KMS-11 (cell line): ENCODE results near the gene SMARCC1.

ENCODE experiments used
- H2AFZ ChIP-seq: fragments of 200-600 bp; sonication (generic); 2 replicates; pipeline ENCODE4 v1.6.1; 2016; ENCODE audit warnings: antibody characterized with exemption, mixed run types, low read depth
- H3K27ac ChIP-seq: fragments of 200-600 bp; sonication (generic); 2 replicates; pipeline ENCODE4 v1.6.1; 2016; ENCODE audit warnings: mild to moderate bottlenecking, mixed run types
- H3K27me3 ChIP-seq: fragments of 200-600 bp; sonication (generic); 2 replicates; pipeline ENCODE4 v1.6.1; 2017; ENCODE audit warnings: mild to moderate bottlenecking, low read depth, mixed run types, moderate library complexity; ENCODE audit not compliant: insufficient read depth
- H3K36me3 ChIP-seq: fragments of 200-600 bp; sonication (generic); 2 replicates; pipeline ENCODE4 v1.6.1; 2017; ENCODE audit warnings: mild to moderate bottlenecking, mixed run types; ENCODE audit not compliant: insufficient read depth
- H3K4me1 ChIP-seq: fragments of 200-600 bp; sonication (generic); 2 replicates; pipeline ENCODE4 v1.6.1; 2016; ENCODE audit warnings: mild to moderate bottlenecking, low read depth, mixed run types; ENCODE audit not compliant: poor library complexity, severe bottlenecking
- H3K4me2 ChIP-seq: fragments of 200-600 bp; sonication (generic); 2 replicates; pipeline ENCODE4 v1.7.0; 2016; ENCODE audit warnings: mild to moderate bottlenecking, mixed run types
- H3K4me3 ChIP-seq: fragments of 200-600 bp; sonication (generic); IDR thresholded peaks from 2 replicates; pipeline ENCODE4 v1.6.1; 2017; ENCODE audit warnings: low read depth, low read length, mixed read lengths; ENCODE audit not compliant: insufficient read depth
- H3K79me2 ChIP-seq: fragments of 200-600 bp; sonication (generic); 2 replicates; pipeline ENCODE4 v1.6.1; 2016; ENCODE audit warnings: low read depth, mixed run types; ENCODE audit not compliant: insufficient read depth
- H3K9ac ChIP-seq: fragments of 200-600 bp; sonication (generic); 2 replicates; pipeline ENCODE4 v1.6.1; 2016; ENCODE audit warnings: mild to moderate bottlenecking, mixed run types
- H4K20me1 ChIP-seq: fragments of 200-600 bp; sonication (generic); 2 replicates; pipeline ENCODE4 v1.6.1; 2016; ENCODE audit warnings: mild to moderate bottlenecking, mixed run types; ENCODE audit not compliant: insufficient read depth
- CTCF ChIP-seq: fragments of 200-600 bp; sonication (generic); conservative IDR thresholded peaks from 2 replicates; pipeline ENCODE4 v1.6.1; 2017; ENCODE audit warnings: low read depth, mild to moderate bottlenecking, antibody characterized with exemption, low read length, moderate library complexity, mixed read lengths

The SMARCC1 gene

DNA sequence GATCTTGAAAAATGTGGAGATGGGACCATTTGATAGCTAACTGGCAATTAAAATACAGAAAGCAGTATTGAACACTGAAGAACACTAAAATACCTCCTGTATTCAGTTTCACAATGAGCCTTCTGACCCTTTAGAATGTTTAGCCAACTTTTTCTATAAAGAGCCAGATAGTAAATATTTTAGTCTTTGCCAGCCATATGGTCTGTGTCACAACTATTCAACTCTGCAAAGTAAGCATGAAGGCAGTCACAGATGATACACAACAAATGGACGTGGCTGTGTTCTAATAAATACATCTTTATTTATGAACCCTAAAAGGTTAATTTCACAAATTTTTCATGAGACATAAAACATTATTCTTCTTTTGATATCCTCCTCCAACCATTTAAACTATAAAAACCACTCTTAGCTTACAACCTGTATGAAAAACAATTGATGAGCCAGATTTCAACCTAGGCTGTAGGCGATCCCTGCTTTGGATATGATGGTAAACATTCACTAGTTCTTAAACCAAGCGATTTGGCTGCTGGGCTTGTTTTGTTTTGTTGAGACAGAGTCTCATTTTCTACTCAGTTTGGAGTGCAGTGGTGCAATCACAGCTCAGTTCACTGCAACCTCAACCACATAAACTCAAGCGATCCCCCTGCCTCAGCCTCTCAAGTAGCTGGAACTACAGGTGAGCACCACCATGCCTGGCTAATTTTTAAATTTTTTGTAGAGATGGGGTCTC is 189.5 kb downstream of the SMARCC1 start:
- H4K20me1 ChIP-seq, result no peaks in the 10 kb centered on the region
- H3K27ac ChIP-seq, result no peak overlapping the region
- no peaks in the 10 kb centered on the region for H3K27me3 ChIP-seq
- no peak for TF ChIP-seq CTCF
- H3K4me1 ChIP-seq, result peaks cover 8% of the 10 kb centered on the region
- no peak overlapping the region for H3K4me3 ChIP-seq
- H3K4me2 ChIP-seq, result no peak overlapping the region
- no peaks in the 10 kb centered on the region for H3K36me3 ChIP-seq
- no peak overlapping the region for H2AFZ ChIP-seq
- no peaks in the 10 kb centered on the region for H3K79me2 ChIP-seq
- H3K9ac ChIP-seq, result no peak overlapping the region

DNA sequence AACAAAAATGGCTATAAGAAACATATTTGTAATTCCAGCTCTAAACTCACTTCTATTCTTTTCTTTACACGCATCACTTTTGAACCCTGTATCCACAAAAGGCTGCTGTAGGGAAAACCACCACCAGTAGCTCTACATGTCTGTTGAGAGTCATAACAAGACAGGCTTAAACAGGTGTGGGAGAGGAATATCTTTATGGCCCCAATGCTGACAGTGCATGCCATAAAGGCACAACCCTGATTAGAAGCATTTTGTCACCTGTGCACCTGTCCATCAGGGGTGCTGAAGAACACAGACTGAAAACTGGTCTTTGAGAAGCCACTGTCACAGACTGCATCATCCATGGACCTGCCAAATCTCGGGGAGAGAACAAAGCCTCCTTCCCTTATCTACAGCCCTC is 191.5 kb downstream of the SMARCC1 start:
- Histone ChIP-seq H3K4me1 (peaks cover 8% of the 10 kb centered on the region), H3K4me3 (no peak overlapping the region), H3K36me3 (no peaks in the 10 kb centered on the region), H3K9ac (no peak overlapping the region), H3K4me2 (no peak overlapping the region), H3K27me3 (no peaks in the 10 kb centered on the region), H3K27ac (no peak overlapping the region), H3K79me2 (no peaks in the 10 kb centered on the region), H2AFZ (no peak overlapping the region), H4K20me1 (no peaks in the 10 kb centered on the region)
- TF ChIP-seq CTCF, result no peak

DNA sequence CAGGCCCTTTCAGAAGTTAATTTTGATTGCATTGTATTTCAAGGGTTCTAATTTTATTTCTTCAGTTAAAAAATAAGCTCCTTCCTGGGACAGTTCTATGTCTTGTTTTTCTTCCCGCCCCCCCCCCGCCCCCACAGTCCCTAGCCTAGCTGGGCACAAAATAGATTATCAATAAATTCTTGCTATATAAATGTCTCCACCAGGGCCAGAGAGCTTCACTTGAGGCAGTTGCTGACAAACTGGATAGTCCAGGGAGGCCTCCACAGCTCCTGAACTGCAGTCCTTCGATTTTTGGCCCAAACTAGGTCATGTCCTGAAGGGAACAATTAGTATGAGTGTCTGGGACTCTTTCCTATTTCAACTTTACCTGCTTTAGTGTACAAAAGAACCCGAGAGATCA is 193.1 kb downstream of the SMARCC1 start:
- Histone ChIP-seq H3K4me1 (peaks cover 8% of the 10 kb centered on the region), H2AFZ (no peak overlapping the region), H3K79me2 (no peaks in the 10 kb centered on the region), H3K4me2 (no peak overlapping the region), H3K27ac (no peak overlapping the region), H3K9ac (no peak overlapping the region), H3K36me3 (no peaks in the 10 kb centered on the region), H4K20me1 (no peaks in the 10 kb centered on the region), H3K27me3 (no peaks in the 10 kb centered on the region), H3K4me3 (no peak overlapping the region)
- TF ChIP-seq CTCF, result no peak

- no peak overlapping the region for H3K4me2 ChIP-seq
- TF ChIP-seq CTCF, result no peak
- H3K36me3 ChIP-seq, result no peaks in the 10 kb centered on the region
- no peak overlapping the region for H3K27ac ChIP-seq
- no peak overlapping the region for H3K4me3 ChIP-seq
- H3K27me3 ChIP-seq, result no peaks in the 10 kb centered on the region
- peaks cover 2% of the 10 kb centered on the region for H3K4me1 ChIP-seq
- H3K79me2 ChIP-seq, result no peaks in the 10 kb centered on the region
- H3K9ac ChIP-seq, result no peak overlapping the region
- no peaks in the 10 kb centered on the region for H4K20me1 ChIP-seq
- H2AFZ ChIP-seq, result no peak overlapping the region
Observed at GRCh38 chr3:47588053-47588452, 193.6 kb downstream of the SMARCC1 start.
